IMR-90 (cell line): Measurements from ENCODE around the gene MEGF6. TPM values are rescaled to one million over a fixed set of nuclear protein-coding genes. Genes with fewer than 3 reads are reported as not detected.
A peak's percentile ranks its signal among the peaks of the same experiment; 100 is the strongest.

Experiments
- ATAC-seq: fragments of 200-7000 bp; cut with Tn5 transposase; 2 replicates; pipeline ENCODE4 v1.9.1; 2020; ENCODE audit warnings: low read depth, mild to moderate bottlenecking, moderate library complexity
- BruUV-seq: library from RNA; stranded (reverse); fragments of 400-500 nt; replicated peaks from 2 replicates; lab custom pipeline; 2021; lab: Mats Ljungman, UMichigan
- CTCF ChIA-PET: fragments of 300-600 bp; formaldehyde crosslinking; extraction: SDS; loops from one replicate; lab custom pipeline; 2021; ENCODE audit warnings: antibody characterized with exemption; lab: Yijun Ruan, JAX
- POLR2A ChIA-PET: fragments of 300-600 bp; sonication (Branson Sonifier 250); formaldehyde crosslinking; loops from one replicate; lab custom pipeline; 2022; ENCODE audit warnings: antibody characterized with exemption; ENCODE audit not compliant: unreplicated experiment; lab: Charles Lee
- DNase-seq: peaks from one replicate; pipeline ENCODE4 v3.0.0; 2013
- H2AFZ ChIP-seq: replicated peaks from 2 replicates; pipeline ENCODE3; 2013; ENCODE audit warnings: low read length, mild to moderate bottlenecking; ENCODE audit not compliant: poor library complexity
- H2AK5ac ChIP-seq: 2 replicates; pipeline ENCODE4 v1.6.1; 2013; ENCODE audit warnings: low read depth, low read length, inconsistent platforms
- H2AK9ac ChIP-seq: replicated peaks from 2 replicates; pipeline ENCODE3; 2013; ENCODE audit warnings: mild to moderate bottlenecking, low read depth, low read length, moderate library complexity; ENCODE audit not compliant: poor library complexity
- H2BK120ac ChIP-seq: 2 replicates; pipeline ENCODE4 v1.6.1; 2013; ENCODE audit warnings: low read depth, low read length, inconsistent platforms
- H2BK15ac ChIP-seq: 3 replicates; pipeline ENCODE4 v1.6.1; 2013; ENCODE audit warnings: low read depth, low read length, inconsistent platforms
- H2BK20ac ChIP-seq: 2 replicates; pipeline ENCODE4 v1.6.1; 2013; ENCODE audit warnings: low read depth, mild to moderate bottlenecking, inconsistent platforms, low read length, moderate library complexity
- H2BK5ac ChIP-seq: 2 replicates; pipeline ENCODE4 v1.6.1; 2013; ENCODE audit warnings: mild to moderate bottlenecking, low read depth, low read length, inconsistent platforms; ENCODE audit not compliant: poor library complexity, severe bottlenecking
- H3K14ac ChIP-seq: replicated peaks from 2 replicates; pipeline ENCODE4 v1.6.1; 2013; ENCODE audit warnings: low read depth, low read length, inconsistent platforms
- H3K18ac ChIP-seq: 2 replicates; pipeline ENCODE4 v1.6.1; 2013; ENCODE audit warnings: low read depth, low read length, control low read depth
- H3K23ac ChIP-seq: 2 replicates; pipeline ENCODE4 v1.6.1; 2013; ENCODE audit warnings: low read depth, low read length, inconsistent platforms
- H3K27ac ChIP-seq: 2 replicates; pipeline ENCODE4 v1.5.1; 2013; ENCODE audit warnings: mild to moderate bottlenecking, control low read depth, low read length; ENCODE audit not compliant: insufficient read depth
- H3K27me3 ChIP-seq: 2 replicates; pipeline ENCODE4 v1.6.1; 2013; ENCODE audit warnings: low read length; ENCODE audit not compliant: control insufficient read depth, insufficient read depth
- H3K36me3 ChIP-seq: 2 replicates; pipeline ENCODE4 v1.6.1; 2013; ENCODE audit warnings: low read length, mixed read lengths; ENCODE audit not compliant: control insufficient read depth, insufficient read depth
- H3K4ac ChIP-seq: 2 replicates; pipeline ENCODE4 v1.6.1; 2013; ENCODE audit warnings: low read depth, low read length, inconsistent platforms
- H3K4me1 ChIP-seq: 2 replicates; pipeline ENCODE4 v1.6.1; 2013; ENCODE audit warnings: low read length, mixed read lengths; ENCODE audit not compliant: control insufficient read depth, insufficient read depth
- H3K4me2 ChIP-seq: 2 replicates; pipeline ENCODE4 v1.6.1; 2013; ENCODE audit warnings: low read depth, mild to moderate bottlenecking, control low read depth, low read length, moderate library complexity
- H3K4me3 ChIP-seq: 2 replicates; pipeline ENCODE4 v1.5.1; 2013; ENCODE audit warnings: low read depth, mild to moderate bottlenecking, control low read depth, low read length, moderate library complexity; ENCODE audit not compliant: insufficient read depth
- H3K56ac ChIP-seq: 2 replicates; pipeline ENCODE4 v1.6.1; 2013; ENCODE audit warnings: low read length, inconsistent platforms; ENCODE audit not compliant: insufficient read depth; ENCODE audit errors: extremely low read depth
- H3K79me1 ChIP-seq, 2 experiments: 2 replicates each; pipeline ENCODE4 v1.6.1; 2013; ENCODE audit warnings: low read length in 2 of 2, inconsistent platforms in 1 of 2, low read depth in 1 of 2
- H3K9ac ChIP-seq: 2 replicates; pipeline ENCODE4 v1.6.1; 2013; ENCODE audit warnings: low read depth, low read length, control low read depth
- H3K9me1 ChIP-seq: 2 replicates; pipeline ENCODE4 v1.6.1; 2013; ENCODE audit warnings: low read length, inconsistent platforms; ENCODE audit not compliant: insufficient read depth
- H3K9me3 ChIP-seq: 2 replicates; pipeline ENCODE4 v1.6.1; 2013; ENCODE audit warnings: low read length; ENCODE audit not compliant: control insufficient read depth, insufficient read depth
- H4K20me1 ChIP-seq: 2 replicates; pipeline ENCODE4 v1.6.1; 2013; ENCODE audit warnings: low read length, inconsistent platforms; ENCODE audit not compliant: insufficient read depth
- H4K5ac ChIP-seq: 2 replicates; pipeline ENCODE4 v1.6.1; 2013; ENCODE audit warnings: mild to moderate bottlenecking, low read depth, low read length, control low read depth
- H4K8ac ChIP-seq, 2 experiments: 2 replicates each; pipeline ENCODE4 v1.6.1; 2013; ENCODE audit warnings: low read depth in 2 of 2, low read length in 2 of 2, control low read depth in 1 of 2, inconsistent platforms in 1 of 2
- H4K91ac ChIP-seq: 2 replicates; pipeline ENCODE4 v1.6.1; 2013; ENCODE audit warnings: low read depth, low read length, inconsistent platforms; ENCODE audit not compliant: insufficient read depth
- CEBPB ChIP-seq: IDR thresholded peaks from 2 replicates; pipeline ENCODE4 v1.6.1; 2012; ENCODE audit warnings: low read depth, low read length, improper control_type of control experiment
- MAFK ChIP-seq: IDR thresholded peaks from 2 replicates; pipeline ENCODE4 v1.6.1; 2012; ENCODE audit warnings: low read depth, low read length, improper control_type of control experiment
- WGBS, 2 experiments: methylation state at CpG; one replicate each; pipeline versions ENCODE4 v1.1.5 to v1.1.7; 2013; ENCODE audit warnings: missing lambda C conversion rate in 2 of 2; ENCODE audit not compliant: insufficient read length in 1 of 2; ENCODE audit errors: extremely low coverage in 2 of 2; 5-methylcytosine and 5-hydroxymethylcytosine counted together
- dilution Hi-C: fragments of 300-500 bp; cut with HindIII; formaldehyde crosslinking; loops from one replicate; pipeline ENCODE4 v1.14.3; 2018; ENCODE audit warnings: low sequenced_read_pairs; ENCODE audit not compliant: unreplicated experiment
- in situ Hi-C: fragments of 300-500 bp; cut with MboI; formaldehyde crosslinking; loops from 3 replicates; pipeline ENCODE4 v1.14.3; 2019; ENCODE audit warnings: low sequenced_read_pairs, inconsistent platforms, mixed read lengths
- intact Hi-C: fragments of 100-400 bp; cut with micrococcal nuclease; formaldehyde crosslinking; loops from 2 replicates; pipeline ENCODE4 v1.10.0; 2022
- polyA plus RNA-seq, 3 experiments: library from polyadenylated mRNA; depleted of rRNA; stranded (reverse); fragments of >200 nt; gene quantifications; 2 replicates each; pipeline ENCODE4 v1.2.3, GENCODE V29; 2012; ENCODE audit warnings: low replicate concordance in 1 of 3
- total RNA-seq: library from RNA; depleted of rRNA; stranded (reverse); fragments of >200 nt; gene quantifications from 2 replicates; pipeline ENCODE4 v1.2.3, GENCODE V29; 2012

The MEGF6 gene
- total and polyA plus RNA-seq, 2 of the 4 experiments (the other 2 are of a cell fraction): 0.72 to 4.1 TPM

DNA sequence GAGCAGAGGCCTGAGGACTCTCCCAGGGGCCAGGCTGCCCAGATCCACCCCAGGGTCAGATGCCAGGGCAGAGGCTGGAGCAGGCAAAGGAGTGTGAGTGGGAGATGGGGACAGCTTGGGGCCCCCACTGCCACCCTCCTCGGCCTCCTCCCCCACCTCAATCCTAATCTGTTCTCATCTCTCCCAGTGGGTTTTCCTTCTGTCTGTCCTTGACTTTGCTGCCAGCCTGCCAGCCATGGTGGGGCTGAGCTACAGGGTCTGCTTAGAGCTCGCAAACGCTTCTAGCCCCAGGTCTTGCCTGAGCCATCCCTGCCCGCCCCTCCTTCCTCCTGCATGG lies 65.3 kb downstream of the MEGF6 start:
- Histone ChIP-seq H2BK20ac (peak overlapping the region; percentile 11; the same call in 1 of the 2 replicates), H3K56ac (no peak overlapping the region), H3K4me1 (peaks cover 40% of the 10 kb centered on the region), H2AFZ (peak overlapping the region; percentile 87), H3K36me3 (no peaks in the 10 kb centered on the region), H3K4ac (peak overlapping the region; percentile 58), H4K91ac (peak overlapping the region; percentile 94), H4K20me1 (no peaks in the 10 kb centered on the region), H3K27me3 (no peaks in the 10 kb centered on the region), H4K8ac (peak overlapping the region; percentile 84 to 87; a peak in 3 of 4 replicates), H3K23ac (peak overlapping the region; percentile 70; the same call in 1 of the 2 replicates), H3K9ac (peak overlapping the region; percentile 32; the same call in 1 of the 2 replicates), H3K9me3 (no peaks in the 10 kb centered on the region), H3K14ac (peak overlapping the region; percentile 37), H2BK120ac (peak overlapping the region; percentile 92), H3K79me1 (no peaks in the 10 kb centered on the region), H2AK5ac (peak overlapping the region; percentile 63; the same call in 1 of the 2 replicates), H3K4me2 (peak overlapping the region; percentile 25; the same call in 1 of the 2 replicates), H4K5ac (peak overlapping the region; percentile 67), H3K18ac (peak overlapping the region; percentile 66), H2BK15ac (peak overlapping the region; percentile 14; the same call in 1 of the 3 replicates), H3K27ac (0 out of 2 replicates have a peak overlapping the region, but pooled peaks have one; percentile 9), H2BK5ac (peak overlapping the region; percentile 61), H3K9me1 (0 out of 2 replicates have a peak, but pooled peaks cover 2% of the 10 kb centered on the region), H3K4me3 (no peak overlapping the region), H2AK9ac (peak overlapping the region; percentile 87)
- WGBS, 2 experiments: no CpG with 5 or more reads among the region's 4 CpGs
- in situ Hi-C loops: no loop called here
- ChIA-PET POLR2A (no interaction called here), CTCF (interaction anchor here (0.6 to 1.1 kb wide), 2 partner anchors 74 to 212 kb away, joined by 3 to 4 read pairs; no protein-coding TSS in a partner anchor)
- DNase-seq (no peak), ATAC-seq (no peak)
- dilution Hi-C loops: no loop called here
- TF ChIP-seq CEBPB (no peak), MAFK (no peak)
- BruUV-seq: no TSS peak
- intact Hi-C loops: no loop called here
